GM23338 (cell line): Measurements from ENCODE around the gene SLC1A4. TPM values are rescaled to one million over a fixed set of nuclear protein-coding genes. Genes with fewer than 3 reads are reported as not detected.

Experiments used
- ATAC-seq: fragments of 200-7000 bp; cut with Tn5 transposase; 3 replicates; pipeline ENCODE4 v1.9.1; 2020
- DNase-seq: peaks from one replicate; pipeline ENCODE4 v3.0.0-alpha.2; 2015; ENCODE audit warnings: low spot score
- H2AFZ ChIP-seq: fragments of 200-600 bp; sonication (generic); 2 replicates; pipeline ENCODE4 v1.8.0; 2016; ENCODE audit warnings: antibody characterized with exemption, mild to moderate bottlenecking, moderate library complexity
- H3F3A ChIP-seq: fragments of 200-600 bp; sonication (generic); replicated peaks from 2 replicates; pipeline ENCODE4 v1.8.0; 2017; ENCODE audit warnings: antibody characterized with exemption, mixed run types, low read depth
- H3K27ac ChIP-seq: fragments of 200-600 bp; sonication (generic); 2 replicates; pipeline ENCODE4 v1.6.1; 2016; ENCODE audit warnings: low read depth
- H3K27me3 ChIP-seq: fragments of 200-600 bp; sonication (generic); 2 replicates; pipeline ENCODE4 v1.8.0; 2016; ENCODE audit warnings: mild to moderate bottlenecking, mixed run types, moderate library complexity; ENCODE audit not compliant: insufficient read depth
- H3K36me3 ChIP-seq: fragments of 200-600 bp; sonication (generic); 2 replicates; pipeline ENCODE4 v1.8.0; 2016; ENCODE audit warnings: mild to moderate bottlenecking; ENCODE audit not compliant: insufficient read depth
- H3K4me1 ChIP-seq: fragments of 200-600 bp; sonication (generic); 2 replicates; pipeline ENCODE4 v1.8.0; 2016; ENCODE audit warnings: mild to moderate bottlenecking, moderate library complexity; ENCODE audit not compliant: insufficient read depth
- H3K4me2 ChIP-seq: fragments of 200-600 bp; sonication (generic); 2 replicates; pipeline ENCODE4 v1.7.1; 2017; ENCODE audit warnings: mixed run types
- H3K4me3 ChIP-seq: fragments of 200-600 bp; sonication (generic); 2 replicates; pipeline ENCODE4 v1.6.1; 2016; ENCODE audit warnings: mixed run types
- H3K79me2 ChIP-seq: fragments of 200-600 bp; sonication (generic); replicated peaks from 2 replicates; pipeline ENCODE4 v1.8.0; 2017; ENCODE audit warnings: mild to moderate bottlenecking; ENCODE audit not compliant: insufficient read depth
- H3K9me2 ChIP-seq: fragments of 200-600 bp; sonication (generic); 2 replicates; pipeline ENCODE4 v1.8.0; 2017; ENCODE audit not compliant: insufficient read depth
- H4K20me1 ChIP-seq: fragments of 200-600 bp; sonication (generic); replicated peaks from 2 replicates; pipeline ENCODE4 v1.8.0; 2017; ENCODE audit warnings: mild to moderate bottlenecking; ENCODE audit not compliant: insufficient read depth
- H3K27ac Mint-ChIP-seq: 2 replicates; pipeline ENCODE4 v1.8.0; 2020; ENCODE audit warnings: inconsistent platforms, mild to moderate bottlenecking, moderate library complexity, mixed read lengths
- H3K27me3 Mint-ChIP-seq: 3 replicates; pipeline ENCODE4 v1.8.0; 2022; ENCODE audit warnings: low read depth, mild to moderate bottlenecking, moderate library complexity, mixed read lengths, inconsistent platforms; ENCODE audit not compliant: insufficient read depth, poor library complexity
- H3K36me3 Mint-ChIP-seq: 3 replicates; pipeline ENCODE4 v1.8.0; 2021; ENCODE audit warnings: low read depth, mild to moderate bottlenecking, inconsistent platforms, moderate library complexity, mixed read lengths
- H3K4me1 Mint-ChIP-seq: 3 replicates; pipeline ENCODE4 v1.8.0; 2020; ENCODE audit warnings: mild to moderate bottlenecking, inconsistent platforms, mixed read lengths
- H3K4me3 Mint-ChIP-seq: 3 replicates; pipeline ENCODE4 v1.8.0; 2021; ENCODE audit warnings: moderate library complexity, mild to moderate bottlenecking, inconsistent platforms, mixed read lengths
- H3K9me3 Mint-ChIP-seq: 3 replicates; pipeline ENCODE4 v1.8.0; 2020; ENCODE audit warnings: moderate library complexity, mild to moderate bottlenecking, inconsistent platforms, mixed read lengths
- CREB1 ChIP-seq: fragments of 250-450 bp; sonication (Bioruptor Pico); IDR thresholded peaks from 2 replicates; pipeline ENCODE4 v1.5.0; 2020; ENCODE audit warnings: low read depth, mild to moderate bottlenecking, moderate library complexity
- EZH2 ChIP-seq: fragments of 200-600 bp; sonication (generic); IDR thresholded peaks from one replicate; pipeline ENCODE4 v1.8.0; 2017; ENCODE audit warnings: antibody characterized with exemption, mild to moderate bottlenecking, low read depth; ENCODE audit not compliant: unreplicated experiment
- EZH2phosphoT487 ChIP-seq: fragments of 200-600 bp; sonication (generic); IDR thresholded peaks from one replicate; pipeline ENCODE4 v1.8.1; 2018; ENCODE audit warnings: antibody characterized with exemption; ENCODE audit not compliant: unreplicated experiment
- JUNB ChIP-seq: IDR thresholded peaks from one replicate; pipeline ENCODE4 v1.6.1; 2016; ENCODE audit warnings: antibody characterized with exemption; ENCODE audit not compliant: unreplicated experiment
- NANOG ChIP-seq: IDR thresholded peaks from 2 replicates; pipeline ENCODE4 v1.6.1; 2016; ENCODE audit warnings: antibody characterized with exemption, borderline replicate concordance
- POLR2AphosphoS5 ChIP-seq: IDR thresholded peaks from 2 replicates; pipeline ENCODE4 v1.6.1; 2016; ENCODE audit warnings: antibody characterized with exemption, low read depth
- STAT1 ChIP-seq: IDR thresholded peaks from one replicate; pipeline ENCODE4 v1.6.1; 2016; ENCODE audit warnings: antibody characterized with exemption; ENCODE audit not compliant: unreplicated experiment
- ZNF114 ChIP-seq: fragments of 250-450 bp; sonication (Bioruptor Pico); IDR thresholded peaks from 2 replicates; pipeline ENCODE4 v1.5.0; 2020; ENCODE audit warnings: mild to moderate bottlenecking, moderate library complexity
- ZNF331 ChIP-seq: fragments of 250-450 bp; sonication (Bioruptor Pico); IDR thresholded peaks from 2 replicates; pipeline ENCODE4 v1.5.0; 2020; ENCODE audit warnings: low read depth, mild to moderate bottlenecking, moderate library complexity
- polyA plus RNA-seq: library from polyadenylated mRNA; unstranded; fragments of >200 nt; fragmentation: Nextera tagmentation; extraction: Ambion mirVana; gene quantifications from 2 replicates; pipeline ENCODE4 v1.2.1, GENCODE V29; 2016
- total RNA-seq: library from RNA; depleted of rRNA; stranded (reverse); fragments of >200 nt; shearing (Covaris generic); gene quantifications from 2 replicates; pipeline ENCODE4 v1.2.3, GENCODE V29; 2014
- TF ChIP-seq, protein P1 (sequence below): IDR thresholded peaks from one replicate; pipeline ENCODE4 v1.6.1; 2018; ENCODE audit warnings: antibody characterized with exemption; ENCODE audit not compliant: unreplicated experiment
- TF ChIP-seq, protein P2 (sequence below): IDR thresholded peaks from 2 replicates; pipeline ENCODE4 v1.6.1; 2016; ENCODE audit warnings: antibody characterized with exemption
- TF ChIP-seq, protein P3 (sequence below): fragments of 250-450 bp; sonication (Bioruptor Pico); IDR thresholded peaks from 2 replicates; pipeline ENCODE4 v1.5.0; 2020; ENCODE audit warnings: mild to moderate bottlenecking, moderate library complexity
- TF ChIP-seq, protein P4 (sequence below), 2 experiments: fragments of 200-600 bp in 1 of 2; sonication (generic) in 1 of 2; conservative IDR thresholded peaks; 2 replicates each; pipeline versions ENCODE4 v1.5.1 to v1.6.1; 2016 to 2017; ENCODE audit warnings: antibody characterized with exemption in 2 of 2, low read depth in 2 of 2, mild to moderate bottlenecking in 2 of 2, moderate library complexity in 1 of 2

Gene SLC1A4
- total and polyA plus RNA-seq, 2 experiments from 2014 or later, result 1.3 to 2.7 TPM

DNA sequence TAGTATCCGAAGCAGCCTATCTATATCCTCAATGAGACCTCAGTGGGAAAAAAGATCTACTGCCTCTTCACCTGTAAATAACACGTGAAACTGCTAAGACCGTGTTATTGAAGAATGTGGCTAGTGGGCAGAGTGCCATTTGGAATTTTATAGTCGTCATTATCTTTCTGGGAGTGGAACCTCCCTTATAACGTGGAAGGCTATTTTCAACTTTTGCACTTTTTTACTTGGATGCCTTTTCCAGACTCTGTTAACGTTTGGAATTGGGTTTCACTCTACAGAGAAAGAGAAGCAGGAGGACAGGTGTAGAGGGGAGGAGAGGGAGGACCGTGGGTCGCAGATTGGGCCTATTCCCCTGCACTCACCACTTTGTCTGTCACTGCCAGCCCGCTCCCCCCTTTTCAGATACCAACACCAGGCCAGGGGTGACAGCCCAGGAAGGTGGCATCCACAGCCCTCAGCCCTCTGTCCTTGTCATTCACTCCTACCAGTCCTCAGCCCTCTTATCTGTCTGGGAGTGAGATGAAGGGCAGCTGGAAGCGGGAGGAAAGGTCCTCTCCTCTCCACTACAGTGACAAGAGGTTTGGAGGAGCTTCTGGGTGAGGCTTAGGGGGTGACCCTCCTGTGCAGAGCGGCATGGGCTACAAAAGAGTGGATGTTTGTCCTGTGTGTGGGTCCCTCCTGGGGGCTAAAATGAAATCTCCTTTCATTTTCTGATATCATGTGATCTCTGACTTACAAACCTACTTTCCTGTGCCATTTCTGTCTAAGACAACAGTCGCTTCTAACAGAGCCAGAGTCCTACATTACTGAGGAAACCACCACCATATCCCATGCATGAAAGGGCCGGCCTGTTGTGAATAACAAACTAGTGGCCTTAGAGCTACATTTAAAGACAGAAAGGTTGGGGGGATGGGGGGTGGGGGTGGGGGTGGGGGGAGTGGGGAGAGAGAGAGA is 43.1 kb downstream of the SLC1A4 start:
- H3K27me3 ChIP-seq, result no peaks in the 10 kb centered on the region
- H3K9me3 Mint-ChIP-seq, result no peaks in the 10 kb centered on the region
- no peaks in the 10 kb centered on the region for H3K79me2 ChIP-seq
- H3K27ac Mint-ChIP-seq, result no peak overlapping the region
- TF ChIP-seq, protein P1, sequence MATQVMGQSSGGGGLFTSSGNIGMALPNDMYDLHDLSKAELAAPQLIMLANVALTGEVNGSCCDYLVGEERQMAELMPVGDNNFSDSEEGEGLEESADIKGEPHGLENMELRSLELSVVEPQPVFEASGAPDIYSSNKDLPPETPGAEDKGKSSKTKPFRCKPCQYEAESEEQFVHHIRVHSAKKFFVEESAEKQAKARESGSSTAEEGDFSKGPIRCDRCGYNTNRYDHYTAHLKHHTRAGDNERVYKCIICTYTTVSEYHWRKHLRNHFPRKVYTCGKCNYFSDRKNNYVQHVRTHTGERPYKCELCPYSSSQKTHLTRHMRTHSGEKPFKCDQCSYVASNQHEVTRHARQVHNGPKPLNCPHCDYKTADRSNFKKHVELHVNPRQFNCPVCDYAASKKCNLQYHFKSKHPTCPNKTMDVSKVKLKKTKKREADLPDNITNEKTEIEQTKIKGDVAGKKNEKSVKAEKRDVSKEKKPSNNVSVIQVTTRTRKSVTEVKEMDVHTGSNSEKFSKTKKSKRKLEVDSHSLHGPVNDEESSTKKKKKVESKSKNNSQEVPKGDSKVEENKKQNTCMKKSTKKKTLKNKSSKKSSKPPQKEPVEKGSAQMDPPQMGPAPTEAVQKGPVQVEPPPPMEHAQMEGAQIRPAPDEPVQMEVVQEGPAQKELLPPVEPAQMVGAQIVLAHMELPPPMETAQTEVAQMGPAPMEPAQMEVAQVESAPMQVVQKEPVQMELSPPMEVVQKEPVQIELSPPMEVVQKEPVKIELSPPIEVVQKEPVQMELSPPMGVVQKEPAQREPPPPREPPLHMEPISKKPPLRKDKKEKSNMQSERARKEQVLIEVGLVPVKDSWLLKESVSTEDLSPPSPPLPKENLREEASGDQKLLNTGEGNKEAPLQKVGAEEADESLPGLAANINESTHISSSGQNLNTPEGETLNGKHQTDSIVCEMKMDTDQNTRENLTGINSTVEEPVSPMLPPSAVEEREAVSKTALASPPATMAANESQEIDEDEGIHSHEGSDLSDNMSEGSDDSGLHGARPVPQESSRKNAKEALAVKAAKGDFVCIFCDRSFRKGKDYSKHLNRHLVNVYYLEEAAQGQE, result no peak
- no peak for TF ChIP-seq POLR2AphosphoS5
- TF ChIP-seq CREB1 (CRISPR knock-in tag), result no peak
- TF ChIP-seq, protein P2, sequence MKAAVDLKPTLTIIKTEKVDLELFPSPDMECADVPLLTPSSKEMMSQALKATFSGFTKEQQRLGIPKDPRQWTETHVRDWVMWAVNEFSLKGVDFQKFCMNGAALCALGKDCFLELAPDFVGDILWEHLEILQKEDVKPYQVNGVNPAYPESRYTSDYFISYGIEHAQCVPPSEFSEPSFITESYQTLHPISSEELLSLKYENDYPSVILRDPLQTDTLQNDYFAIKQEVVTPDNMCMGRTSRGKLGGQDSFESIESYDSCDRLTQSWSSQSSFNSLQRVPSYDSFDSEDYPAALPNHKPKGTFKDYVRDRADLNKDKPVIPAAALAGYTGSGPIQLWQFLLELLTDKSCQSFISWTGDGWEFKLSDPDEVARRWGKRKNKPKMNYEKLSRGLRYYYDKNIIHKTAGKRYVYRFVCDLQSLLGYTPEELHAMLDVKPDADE, result no peak
- TF ChIP-seq EZH2phosphoT487, result no peak
- TF ChIP-seq NANOG, result no peak
- no peak for TF ChIP-seq ZNF331 (CRISPR knock-in tag)
- TF ChIP-seq, protein P3, sequence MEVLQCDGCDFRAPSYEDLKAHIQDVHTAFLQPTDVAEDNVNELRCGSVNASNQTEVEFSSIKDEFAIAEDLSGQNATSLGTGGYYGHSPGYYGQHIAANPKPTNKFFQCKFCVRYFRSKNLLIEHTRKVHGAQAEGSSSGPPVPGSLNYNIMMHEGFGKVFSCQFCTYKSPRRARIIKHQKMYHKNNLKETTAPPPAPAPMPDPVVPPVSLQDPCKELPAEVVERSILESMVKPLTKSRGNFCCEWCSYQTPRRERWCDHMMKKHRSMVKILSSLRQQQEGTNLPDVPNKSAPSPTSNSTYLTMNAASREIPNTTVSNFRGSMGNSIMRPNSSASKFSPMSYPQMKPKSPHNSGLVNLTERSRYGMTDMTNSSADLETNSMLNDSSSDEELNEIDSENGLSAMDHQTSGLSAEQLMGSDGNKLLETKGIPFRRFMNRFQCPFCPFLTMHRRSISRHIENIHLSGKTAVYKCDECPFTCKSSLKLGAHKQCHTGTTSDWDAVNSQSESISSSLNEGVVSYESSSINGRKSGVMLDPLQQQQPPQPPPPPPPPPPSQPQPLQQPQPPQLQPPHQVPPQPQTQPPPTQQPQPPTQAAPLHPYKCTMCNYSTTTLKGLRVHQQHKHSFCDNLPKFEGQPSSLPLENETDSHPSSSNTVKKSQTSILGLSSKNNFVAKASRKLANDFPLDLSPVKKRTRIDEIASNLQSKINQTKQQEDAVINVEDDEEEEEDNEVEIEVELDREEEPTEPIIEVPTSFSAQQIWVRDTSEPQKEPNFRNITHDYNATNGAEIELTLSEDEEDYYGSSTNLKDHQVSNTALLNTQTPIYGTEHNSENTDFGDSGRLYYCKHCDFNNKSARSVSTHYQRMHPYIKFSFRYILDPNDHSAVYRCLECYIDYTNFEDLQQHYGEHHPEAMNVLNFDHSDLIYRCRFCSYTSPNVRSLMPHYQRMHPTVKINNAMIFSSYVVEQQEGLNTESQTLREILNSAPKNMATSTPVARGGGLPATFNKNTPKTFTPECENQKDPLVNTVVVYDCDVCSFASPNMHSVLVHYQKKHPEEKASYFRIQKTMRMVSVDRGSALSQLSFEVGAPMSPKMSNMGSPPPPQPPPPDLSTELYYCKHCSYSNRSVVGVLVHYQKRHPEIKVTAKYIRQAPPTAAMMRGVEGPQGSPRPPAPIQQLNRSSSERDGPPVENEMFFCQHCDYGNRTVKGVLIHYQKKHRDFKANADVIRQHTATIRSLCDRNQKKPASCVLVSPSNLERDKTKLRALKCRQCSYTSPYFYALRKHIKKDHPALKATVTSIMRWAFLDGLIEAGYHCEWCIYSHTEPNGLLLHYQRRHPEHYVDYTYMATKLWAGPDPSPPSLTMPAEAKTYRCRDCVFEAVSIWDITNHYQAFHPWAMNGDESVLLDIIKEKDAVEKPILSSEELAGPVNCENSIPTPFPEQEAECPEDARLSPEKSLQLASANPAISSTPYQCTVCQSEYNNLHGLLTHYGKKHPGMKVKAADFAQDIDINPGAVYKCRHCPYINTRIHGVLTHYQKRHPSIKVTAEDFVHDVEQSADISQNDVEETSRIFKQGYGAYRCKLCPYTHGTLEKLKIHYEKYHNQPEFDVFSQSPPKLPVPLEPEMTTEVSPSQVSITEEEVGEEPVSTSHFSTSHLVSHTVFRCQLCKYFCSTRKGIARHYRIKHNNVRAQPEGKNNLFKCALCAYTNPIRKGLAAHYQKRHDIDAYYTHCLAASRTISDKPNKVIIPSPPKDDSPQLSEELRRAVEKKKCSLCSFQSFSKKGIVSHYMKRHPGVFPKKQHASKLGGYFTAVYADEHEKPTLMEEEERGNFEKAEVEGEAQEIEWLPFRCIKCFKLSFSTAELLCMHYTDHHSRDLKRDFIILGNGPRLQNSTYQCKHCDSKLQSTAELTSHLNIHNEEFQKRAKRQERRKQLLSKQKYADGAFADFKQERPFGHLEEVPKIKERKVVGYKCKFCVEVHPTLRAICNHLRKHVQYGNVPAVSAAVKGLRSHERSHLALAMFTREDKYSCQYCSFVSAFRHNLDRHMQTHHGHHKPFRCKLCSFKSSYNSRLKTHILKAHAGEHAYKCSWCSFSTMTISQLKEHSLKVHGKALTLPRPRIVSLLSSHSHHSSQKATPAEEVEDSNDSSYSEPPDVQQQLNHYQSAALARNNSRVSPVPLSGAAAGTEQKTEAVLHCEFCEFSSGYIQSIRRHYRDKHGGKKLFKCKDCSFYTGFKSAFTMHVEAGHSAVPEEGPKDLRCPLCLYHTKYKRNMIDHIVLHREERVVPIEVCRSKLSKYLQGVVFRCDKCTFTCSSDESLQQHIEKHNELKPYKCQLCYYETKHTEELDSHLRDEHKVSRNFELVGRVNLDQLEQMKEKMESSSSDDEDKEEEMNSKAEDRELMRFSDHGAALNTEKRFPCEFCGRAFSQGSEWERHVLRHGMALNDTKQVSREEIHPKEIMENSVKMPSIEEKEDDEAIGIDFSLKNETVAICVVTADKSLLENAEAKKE, result no peak
- TF ChIP-seq, protein P4, sequence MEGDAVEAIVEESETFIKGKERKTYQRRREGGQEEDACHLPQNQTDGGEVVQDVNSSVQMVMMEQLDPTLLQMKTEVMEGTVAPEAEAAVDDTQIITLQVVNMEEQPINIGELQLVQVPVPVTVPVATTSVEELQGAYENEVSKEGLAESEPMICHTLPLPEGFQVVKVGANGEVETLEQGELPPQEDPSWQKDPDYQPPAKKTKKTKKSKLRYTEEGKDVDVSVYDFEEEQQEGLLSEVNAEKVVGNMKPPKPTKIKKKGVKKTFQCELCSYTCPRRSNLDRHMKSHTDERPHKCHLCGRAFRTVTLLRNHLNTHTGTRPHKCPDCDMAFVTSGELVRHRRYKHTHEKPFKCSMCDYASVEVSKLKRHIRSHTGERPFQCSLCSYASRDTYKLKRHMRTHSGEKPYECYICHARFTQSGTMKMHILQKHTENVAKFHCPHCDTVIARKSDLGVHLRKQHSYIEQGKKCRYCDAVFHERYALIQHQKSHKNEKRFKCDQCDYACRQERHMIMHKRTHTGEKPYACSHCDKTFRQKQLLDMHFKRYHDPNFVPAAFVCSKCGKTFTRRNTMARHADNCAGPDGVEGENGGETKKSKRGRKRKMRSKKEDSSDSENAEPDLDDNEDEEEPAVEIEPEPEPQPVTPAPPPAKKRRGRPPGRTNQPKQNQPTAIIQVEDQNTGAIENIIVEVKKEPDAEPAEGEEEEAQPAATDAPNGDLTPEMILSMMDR (conservative IDR thresholded peaks at IDR 0.05; ENCODE audit: low read depth in 2 of 2), result no peak
- TF ChIP-seq STAT1, result no peak
- no peak for TF ChIP-seq EZH2
- TF ChIP-seq ZNF114, result no peak
- TF ChIP-seq JUNB, result no peak
- H3K9me2 ChIP-seq, result no peaks in the 10 kb centered on the region
- peak overlapping the region; percentile 57 for H3K27ac ChIP-seq
- H4K20me1 ChIP-seq, result 0 out of 2 replicates have a peak, but pooled peaks cover 6% of the 10 kb centered on the region
- peaks cover 34% of the 10 kb centered on the region for H3K4me1 ChIP-seq
- H3F3A ChIP-seq, result peaks cover 7% of the 10 kb centered on the region
- no peaks in the 10 kb centered on the region for H3K27me3 Mint-ChIP-seq
- no peak for DNase-seq
- H3K36me3 ChIP-seq, result no peaks in the 10 kb centered on the region
- ATAC-seq, result peak; percentile 11; the same call in 1 of the 3 replicates
- H3K4me2 ChIP-seq, result peak overlapping the region; percentile 65
- peak overlapping the region; percentile 20 for H3K4me3 ChIP-seq
- peaks cover 10% of the 10 kb centered on the region for H3K36me3 Mint-ChIP-seq
- no peak overlapping the region for H2AFZ ChIP-seq
- peak overlapping the region; percentile 48 for H3K4me3 Mint-ChIP-seq
- H3K4me1 Mint-ChIP-seq, result peaks cover 35% of the 10 kb centered on the region
